HepG2 (cell line): Measurements from ENCODE around the gene PPP1R15B. TPM values are rescaled to one million over a fixed set of nuclear protein-coding genes. Genes with fewer than 3 reads are reported as not detected.

ENCODE experiments used
- DMAP1 ChIP-seq: IDR thresholded peaks from 2 replicates; pipeline ENCODE4 v1.6.1; 2016
- HCFC1 ChIP-seq: fragments of 150-350 bp; IDR thresholded peaks from 2 replicates; pipeline ENCODE4 v1.6.1; 2014; ENCODE audit warnings: low read depth, low read length
- MXD1 ChIP-seq: sonication (generic); formaldehyde crosslinking; IDR thresholded peaks from 2 replicates; pipeline ENCODE4 v1.4.0; 2020; ENCODE audit warnings: mild to moderate bottlenecking, missing genetic modification reagents
- PPARG ChIP-seq: conservative IDR thresholded peaks from 2 replicates; pipeline ENCODE4 v1.6.1; 2016; ENCODE audit warnings: missing biosample characterization, missing genetic modification reagents
- RFX3 ChIP-seq: IDR thresholded peaks from 2 replicates; pipeline ENCODE4 v1.6.1; 2016; ENCODE audit warnings: missing biosample characterization, missing genetic modification reagents
- SYNCRIP ChIP-seq: fragments of 200-400 bp; formaldehyde crosslinking; IDR thresholded peaks from 2 replicates; pipeline ENCODE4 v1.6.1; 2018; ENCODE audit warnings: mild to moderate bottlenecking, low read depth, low read length; ENCODE audit not compliant: insufficient read depth
- TCF12 ChIP-seq, 2 experiments: fragments of 450-650 bp in 1 of 2; sonication (generic) in 1 of 2; formaldehyde crosslinking in 1 of 2; IDR thresholded peaks; 2 replicates each; pipeline versions ENCODE4 v1.6.1 to v1.8.0; 2017 to 2022; ENCODE audit warnings: antibody characterized with exemption in 1 of 2, mild to moderate bottlenecking in 1 of 2, missing genetic modification reagents in 1 of 2, moderate library complexity in 1 of 2
- TIGD3 ChIP-seq: sonication (generic); formaldehyde crosslinking; IDR thresholded peaks from 2 replicates; pipeline ENCODE4 v1.5.1; 2020; ENCODE audit warnings: mild to moderate bottlenecking, missing genetic modification reagents, borderline replicate concordance
- U2AF1 ChIP-seq: fragments of 200-400 bp; formaldehyde crosslinking; optimal IDR thresholded peaks from 2 replicates; pipeline ENCODE3; 2017; ENCODE audit warnings: mild to moderate bottlenecking, low read depth, low read length
- ZNF354B ChIP-seq: sonication (generic); formaldehyde crosslinking; IDR thresholded peaks from 2 replicates; pipeline ENCODE4 v1.8.0; 2022; ENCODE audit warnings: mild to moderate bottlenecking, missing genetic modification reagents
- ZNF629 ChIP-seq: sonication (generic); formaldehyde crosslinking; conservative IDR thresholded peaks from 2 replicates; pipeline ENCODE4 v1.5.0; 2020; ENCODE audit warnings: missing genetic modification reagents
- ZNF652 ChIP-seq: IDR thresholded peaks from 2 replicates; pipeline ENCODE4 v1.6.1; 2016; ENCODE audit warnings: low read depth, borderline replicate concordance
- ZSCAN5A ChIP-seq: sonication (generic); formaldehyde crosslinking; IDR thresholded peaks from 2 replicates; pipeline ENCODE4 v1.8.0; 2022; ENCODE audit warnings: mild to moderate bottlenecking, missing genetic modification reagents, borderline replicate concordance
- polyA plus RNA-seq, 8 experiments: library from polyadenylated mRNA; depleted of rRNA in 3 of 8; stranded (reverse) in 7 of 8; unstranded in 1 of 8; fragments of >200 nt; fragmentation: Illumina TruSeq in 4 of 8; extraction: Trizol in 4 of 8; gene quantifications; 2 replicates each; pipeline versions ENCODE4 v1.2.1 to v1.2.3, GENCODE V29; 2011 to 2016; ENCODE audit warnings: low read depth in 4 of 8, missing spikeins in 1 of 8, mixed read lengths in 1 of 8; ENCODE audit not compliant: insufficient read depth in 1 of 8
- total RNA-seq, 5 experiments: library from RNA; depleted of rRNA; stranded (reverse); fragments of >200 nt; fragmentation: Illumina TruSeq; extraction: Trizol; gene quantifications; 2 replicates each; pipeline ENCODE4 v1.2.3, GENCODE V29; 2016; ENCODE audit warnings: low read depth in 1 of 5
- TF ChIP-seq, protein P1 (sequence below): sonication (generic); formaldehyde crosslinking; conservative IDR thresholded peaks from 2 replicates; pipeline ENCODE4 v1.8.0; 2022; ENCODE audit warnings: mild to moderate bottlenecking, moderate library complexity, missing genetic modification reagents
- TF ChIP-seq, protein P2 (sequence below): sonication (generic); formaldehyde crosslinking; IDR thresholded peaks from 2 replicates; pipeline ENCODE4 v1.8.1; 2023; ENCODE audit warnings: mild to moderate bottlenecking, inconsistent platforms, moderate library complexity, missing genetic modification reagents, borderline replicate concordance
- TF ChIP-seq, protein P3 (sequence below), 2 experiments: sonication (generic) in 1 of 2; formaldehyde crosslinking in 1 of 2; IDR thresholded peaks; 2 replicates each; pipeline versions ENCODE4 v1.5.1 to v1.6.1; 2011 to 2020; ENCODE audit warnings: borderline replicate concordance in 1 of 2, low read depth in 1 of 2, low read length in 1 of 2, mild to moderate bottlenecking in 1 of 2, missing genetic modification reagents in 1 of 2, moderate library complexity in 1 of 2
- TF ChIP-seq, protein P4 (sequence below): fragments of 450-650 bp; IDR thresholded peaks from 2 replicates; pipeline ENCODE4 v1.6.1; 2017

PPP1R15B gene
- total and polyA plus RNA-seq, 2 of the 13 experiments (the other 11 are each of a cell fraction or from before 2014, with no cell fraction given): 13.4 to 23.8 TPM

GRCh38 chr1:204411451-204412204, at the start of gene PPP1R15B (continued):
- TF ChIP-seq ZSCAN5A: 0 out of 2 replicates have a peak, but pooled peaks have one; percentile 14
- TF ChIP-seq TCF12 (IDR thresholded peaks at IDR 0.05): no peak
- no peak for TF ChIP-seq TCF12 (CRISPR knock-in tag; IDR thresholded peaks at IDR 0.05)
- TF ChIP-seq, protein P1, sequence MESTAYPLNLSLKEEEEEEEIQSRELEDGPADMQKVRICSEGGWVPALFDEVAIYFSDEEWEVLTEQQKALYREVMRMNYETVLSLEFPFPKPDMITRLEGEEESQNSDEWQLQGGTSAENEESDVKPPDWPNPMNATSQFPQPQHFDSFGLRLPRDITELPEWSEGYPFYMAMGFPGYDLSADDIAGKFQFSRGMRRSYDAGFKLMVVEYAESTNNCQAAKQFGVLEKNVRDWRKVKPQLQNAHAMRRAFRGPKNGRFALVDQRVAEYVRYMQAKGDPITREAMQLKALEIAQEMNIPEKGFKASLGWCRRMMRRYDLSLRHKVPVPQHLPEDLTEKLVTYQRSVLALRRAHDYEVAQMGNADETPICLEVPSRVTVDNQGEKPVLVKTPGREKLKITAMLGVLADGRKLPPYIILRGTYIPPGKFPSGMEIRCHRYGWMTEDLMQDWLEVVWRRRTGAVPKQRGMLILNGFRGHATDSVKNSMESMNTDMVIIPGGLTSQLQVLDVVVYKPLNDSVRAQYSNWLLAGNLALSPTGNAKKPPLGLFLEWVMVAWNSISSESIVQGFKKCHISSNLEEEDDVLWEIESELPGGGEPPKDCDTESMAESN (CRISPR knock-in tag): peak; percentile 50; the same call in 1 of the 2 replicates
- no peak for TF ChIP-seq ZNF354B (CRISPR knock-in tag)
- no peak for TF ChIP-seq RFX3 (CRISPR knock-in tag)
- TF ChIP-seq PPARG: peak; percentile 98
- no peak for TF ChIP-seq ZNF629 (CRISPR knock-in tag)
- peak; percentile 56 for TF ChIP-seq HCFC1
- TF ChIP-seq MXD1: peak; percentile 70; the same call in 1 of the 2 replicates
- TF ChIP-seq SYNCRIP: no peak
- TF ChIP-seq, protein P2, sequence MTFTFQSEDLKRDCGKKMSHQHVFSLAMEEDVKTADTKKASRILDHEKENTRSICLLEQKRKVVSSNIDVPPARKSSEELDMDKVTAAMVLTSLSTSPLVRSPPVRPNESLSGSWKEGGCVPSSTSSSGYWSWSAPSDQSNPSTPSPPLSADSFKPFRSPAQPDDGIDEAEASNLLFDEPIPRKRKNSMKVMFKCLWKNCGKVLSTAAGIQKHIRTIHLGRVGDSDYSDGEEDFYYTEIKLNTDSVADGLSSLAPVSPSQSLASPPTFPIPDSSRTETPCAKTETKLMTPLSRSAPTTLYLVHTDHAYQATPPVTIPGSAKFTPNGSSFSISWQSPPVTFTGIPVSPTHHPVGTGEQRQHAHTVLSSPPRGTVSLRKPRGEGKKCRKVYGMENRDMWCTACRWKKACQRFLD: no peak
- TF ChIP-seq, protein P3, sequence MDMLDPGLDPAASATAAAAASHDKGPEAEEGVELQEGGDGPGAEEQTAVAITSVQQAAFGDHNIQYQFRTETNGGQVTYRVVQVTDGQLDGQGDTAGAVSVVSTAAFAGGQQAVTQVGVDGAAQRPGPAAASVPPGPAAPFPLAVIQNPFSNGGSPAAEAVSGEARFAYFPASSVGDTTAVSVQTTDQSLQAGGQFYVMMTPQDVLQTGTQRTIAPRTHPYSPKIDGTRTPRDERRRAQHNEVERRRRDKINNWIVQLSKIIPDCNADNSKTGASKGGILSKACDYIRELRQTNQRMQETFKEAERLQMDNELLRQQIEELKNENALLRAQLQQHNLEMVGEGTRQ (IDR thresholded peaks at IDR 0.05; ENCODE audit: low read depth, low read length): no peak
- TF ChIP-seq, protein P3 (CRISPR knock-in tag; IDR thresholded peaks at IDR 0.05; ENCODE audit: borderline replicate concordance): peak; percentile 51; the same call in 1 of the 2 replicates
- TF ChIP-seq TIGD3 (CRISPR knock-in tag): peak; percentile 75; the same call in 1 of the 2 replicates
- no peak for TF ChIP-seq ZNF652
- TF ChIP-seq, protein P4, sequence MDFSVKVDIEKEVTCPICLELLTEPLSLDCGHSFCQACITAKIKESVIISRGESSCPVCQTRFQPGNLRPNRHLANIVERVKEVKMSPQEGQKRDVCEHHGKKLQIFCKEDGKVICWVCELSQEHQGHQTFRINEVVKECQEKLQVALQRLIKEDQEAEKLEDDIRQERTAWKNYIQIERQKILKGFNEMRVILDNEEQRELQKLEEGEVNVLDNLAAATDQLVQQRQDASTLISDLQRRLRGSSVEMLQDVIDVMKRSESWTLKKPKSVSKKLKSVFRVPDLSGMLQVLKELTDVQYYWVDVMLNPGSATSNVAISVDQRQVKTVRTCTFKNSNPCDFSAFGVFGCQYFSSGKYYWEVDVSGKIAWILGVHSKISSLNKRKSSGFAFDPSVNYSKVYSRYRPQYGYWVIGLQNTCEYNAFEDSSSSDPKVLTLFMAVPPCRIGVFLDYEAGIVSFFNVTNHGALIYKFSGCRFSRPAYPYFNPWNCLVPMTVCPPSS: no peak
- no peak for TF ChIP-seq U2AF1
- TF ChIP-seq DMAP1 (CRISPR knock-in tag): peak; percentile 87
